Retinal pigment epithelial cell (primary cell): ENCODE measurements around the gene OLIG1.

Experiments used
- DNase-seq: peaks from one replicate; pipeline ENCODE4 v3.0.0-alpha.2; 2010; ENCODE audit warnings: low read depth
- H3K4me3 ChIP-seq: 2 replicates; pipeline ENCODE4 v1.5.1; 2011; ENCODE audit warnings: mild to moderate bottlenecking, low read length, control low read depth, moderate library complexity
- CTCF ChIP-seq: conservative IDR thresholded peaks from 2 replicates; pipeline ENCODE4 v1.5.1; 2011; ENCODE audit warnings: low read depth, low read length, control low read depth, inconsistent platforms

Gene OLIG1

GRCh38 chr21:33069994-33070743 lies at the start of gene OLIG1:
TSS of gene OLIG1 (plus strand) at chr21:33070141. CDS start at chr21:33070247, 106 bp downstream.
- H3K4me3 ChIP-seq, result no peak within 1 kb of the TSS
- TF ChIP-seq CTCF, result no peak
- no peak for DNase-seq

GRCh38 chr21:33020558-33021100 lies 49.3 kb upstream of the OLIG1 start:
- TF ChIP-seq CTCF, result no peak
- DNase-seq, result no peak
- no peak overlapping the region for H3K4me3 ChIP-seq

GRCh38 chr21:33021150-33021549 lies 48.8 kb upstream of the OLIG1 start:
- TF ChIP-seq CTCF, result no peak
- H3K4me3 ChIP-seq, result no peak overlapping the region
- DNase-seq, result no peak

- no peak for TF ChIP-seq CTCF
- no peak for DNase-seq
- H3K4me3 ChIP-seq, result no peak overlapping the region
Measured at GRCh38 chr21:33021667-33022066, 48.3 kb upstream of the OLIG1 start.

GRCh38 chr21:33022489-33022827 lies 47.5 kb upstream of the OLIG1 start:
- H3K4me3 ChIP-seq, result no peak overlapping the region
- no peak for TF ChIP-seq CTCF

GRCh38 chr21:33022828-33023573 lies 46.9 kb upstream of the OLIG1 start:
- no peak for TF ChIP-seq CTCF
- H3K4me3 ChIP-seq, result no peak overlapping the region
- no peak for DNase-seq

More at GRCh38 chr21:33022489-33022827, 47.5 kb upstream of the OLIG1 start:
- DNase-seq, result no peak
